B cell (primary cell): Measurements from ENCODE around the gene SLC16A10. TPM values are rescaled to one million over a fixed set of nuclear protein-coding genes. Genes with fewer than 3 reads are reported as not detected.

Experiments
- ATAC-seq: fragments of 200-7000 bp; cut with Tn5 transposase; one replicate; pipeline ENCODE4 v1.10.0; 2021; ENCODE audit warnings: low read depth, mild to moderate bottlenecking, moderate number of reproducible peaks, moderate library complexity
- CTCF ChIA-PET: fragments of 350-600 bp; sonication (Branson Sonifier 250); formaldehyde crosslinking; loops from one replicate; lab custom pipeline; 2021; ENCODE audit warnings: antibody characterized with exemption, inconsistent platforms; lab: Charles Lee
- POLR2A ChIA-PET: fragments of 350-600 bp; sonication (Branson Sonifier 250); formaldehyde crosslinking; loops from one replicate; lab custom pipeline; 2021; ENCODE audit warnings: antibody characterized with exemption; lab: Charles Lee
- DNase-seq: peaks from one replicate; pipeline ENCODE4 v3.0.0; 2013
- H2AFZ ChIP-seq: 2 replicates; pipeline ENCODE4 v1.6.1; 2012; ENCODE audit warnings: mild to moderate bottlenecking, low read depth, low read length; ENCODE audit not compliant: insufficient read depth, poor library complexity, severe bottlenecking
- H3K27ac ChIP-seq, 2 donors: 1 replicate in 1 of 2; 2 replicates in 1 of 2; pipeline ENCODE4 v1.5.1; 2012 to 2013; ENCODE audit warnings: low read length in 2 of 2, mild to moderate bottlenecking in 2 of 2, moderate library complexity in 1 of 2
- H3K27me3 ChIP-seq, 4 experiments: fragments of 200-600 bp in 1 of 4; sonication (generic) in 1 of 4; replicated peaks in 1 of 4; 1 replicate in 2 of 4; 2 replicates in 2 of 4; pipeline versions ENCODE4 v1.6.1 to v1.7.0; 2013 to 2016; ENCODE audit warnings: low read length in 3 of 4, mild to moderate bottlenecking in 2 of 4, mixed read lengths in 1 of 4, moderate library complexity in 1 of 4; ENCODE audit not compliant: insufficient read depth in 4 of 4, control insufficient read depth in 3 of 4; ENCODE audit errors: control extremely low read depth in 1 of 4
- H3K36me3 ChIP-seq, 2 experiments: replicated peaks in 1 of 2; 1 replicate in 1 of 2; 2 replicates in 1 of 2; pipeline versions ENCODE4 v1.6.1 to v1.7.1; 2013; ENCODE audit warnings: low read length in 1 of 2; ENCODE audit not compliant: insufficient read depth in 2 of 2, control insufficient read depth in 1 of 2; ENCODE audit errors: control extremely low read depth in 1 of 2, extremely low read depth in 1 of 2
- H3K4me1 ChIP-seq, 2 donors: fragments of 200-600 bp in 1 of 2; sonication (generic) in 1 of 2; 1 replicate in 1 of 2; 2 replicates in 1 of 2; pipeline versions ENCODE4 v1.5.1 to v1.6.1; 2013 to 2017; ENCODE audit warnings: low read length in 2 of 2; ENCODE audit not compliant: control insufficient read depth in 2 of 2, insufficient read depth in 2 of 2
- H3K4me2 ChIP-seq: replicated peaks from 2 replicates; pipeline ENCODE3; 2012; ENCODE audit warnings: mild to moderate bottlenecking, low read depth, low read length; ENCODE audit not compliant: poor library complexity, severe bottlenecking
- H3K4me3 ChIP-seq, 5 experiments: fragments of 200-600 bp in 1 of 5; sonication (generic) in 1 of 5; 1 replicate in 3 of 5; 2 replicates in 2 of 5; pipeline versions ENCODE4 v1.5.1 to v1.7.0; 2011 to 2016; ENCODE audit warnings: low read length in 4 of 5, mild to moderate bottlenecking in 4 of 5, low read depth in 2 of 5, control low read depth in 1 of 5, moderate library complexity in 1 of 5; ENCODE audit not compliant: insufficient read depth in 1 of 5; ENCODE audit errors: control extremely low read depth in 1 of 5, extremely low read depth in 1 of 5
- H3K79me2 ChIP-seq: fragments of 200-600 bp; sonication (generic); one replicate; pipeline ENCODE4 v1.6.0; 2016; ENCODE audit warnings: low read length; ENCODE audit not compliant: control insufficient read depth, insufficient read depth
- H3K9ac ChIP-seq: fragments of 200-600 bp; sonication (generic); 2 replicates; pipeline ENCODE4 v1.6.1; 2017; ENCODE audit warnings: mild to moderate bottlenecking, low read length, moderate library complexity
- H3K9me3 ChIP-seq, 3 donors: one replicate each; pipeline versions ENCODE4 v1.6.1 to v1.7.1; 2013; ENCODE audit warnings: low read length in 2 of 3; ENCODE audit not compliant: control insufficient read depth in 2 of 3, insufficient read depth in 1 of 3; ENCODE audit errors: control extremely low read depth in 1 of 3
- H4K20me1 ChIP-seq: 2 replicates; pipeline ENCODE4 v1.6.0; 2012; ENCODE audit warnings: mild to moderate bottlenecking, low read length; ENCODE audit not compliant: insufficient read depth, control insufficient read depth, poor library complexity, severe bottlenecking
- H3K27ac Mint-ChIP-seq: one replicate; pipeline ENCODE4 v1.8.0; 2021; ENCODE audit warnings: mixed read lengths
- H3K27me3 Mint-ChIP-seq: one replicate; pipeline ENCODE4 v1.8.0; 2021; ENCODE audit warnings: mixed read lengths
- H3K4me1 Mint-ChIP-seq: one replicate; pipeline ENCODE4 v1.8.0; 2021; ENCODE audit warnings: mixed read lengths
- H3K4me3 Mint-ChIP-seq: one replicate; pipeline ENCODE4 v1.8.0; 2021; ENCODE audit warnings: mixed read lengths
- H3K9me3 Mint-ChIP-seq: one replicate; pipeline ENCODE4 v1.8.0; 2022; ENCODE audit warnings: mixed read lengths; ENCODE audit not compliant: insufficient read depth
- EZH2 ChIP-seq: IDR thresholded peaks from 2 replicates; pipeline ENCODE4 v1.6.1; 2012; ENCODE audit warnings: borderline replicate concordance, low read depth, mild to moderate bottlenecking, moderate library complexity, low read length; ENCODE audit not compliant: insufficient read depth, poor library complexity, severe bottlenecking
- WGBS: methylation state at CpG from one replicate; pipeline ENCODE4 v1.1.5; 2013; ENCODE audit warnings: missing lambda C conversion rate; ENCODE audit not compliant: insufficient coverage; 5-methylcytosine and 5-hydroxymethylcytosine counted together
- intact Hi-C: fragments of 100-400 bp; cut with micrococcal nuclease; formaldehyde crosslinking; loops from one replicate; pipeline ENCODE4 v1.10.0; 2022
- polyA plus RNA-seq: library from polyadenylated mRNA; depleted of rRNA; stranded (reverse); fragments of >200 nt; gene quantifications from 2 replicates; pipeline ENCODE4 v1.2.3, GENCODE V29; 2012
- total RNA-seq, 2 donors: library from RNA; stranded (reverse); fragments of 120-200 nt in 1 of 2; gene quantifications; 1 replicate in 1 of 2; 2 replicates in 1 of 2; pipeline versions ENCODE4 v1.2.3 to v1.2.4, GENCODE V29; 2013 to 2022
- TF ChIP-seq, protein P1 (sequence below): fragments of 200-600 bp; IDR thresholded peaks from one replicate; pipeline ENCODE4 v1.8.0; 2022; ENCODE audit warnings: antibody characterized with exemption, mild to moderate bottlenecking

Gene SLC16A10
- total and polyA plus RNA-seq, 2 donors (not counting 1 experiment from before 2014, with no cell fraction given), result 0.06 to 0.71 TPM

- peaks cover 0 to 11% of the 10 kb centered on the region in 2 experiments for H3K36me3 ChIP-seq
Measured at GRCh38 chr6:111258615-111259088, 171.3 kb downstream of the SLC16A10 start.

More at GRCh38 chr6:111258615-111259088, 171.3 kb downstream of the SLC16A10 start:
- H3K9me3 ChIP-seq, result no peaks in the 10 kb centered on the region
- H3K79me2 ChIP-seq, result peaks cover 33% of the 10 kb centered on the region
- H3K27ac Mint-ChIP-seq, result peak overlapping the region; percentile 98
- 23% methylated on average over 11 of the region's 18 CpGs for WGBS
- intact Hi-C loops, result loop anchor here (1.0 to 2.0 kb wide), 10 partner anchors 148 to 829 kb away; partner anchors contain the start of genes AMD1, FAM229B, FYN and REV3L
- ChIA-PET CTCF (interaction anchor here (0.6 to 2.5 kb wide), 34 partner anchors 8 to 787 kb away, joined by 3 to 119 read pairs (median 4); partner anchors contain the start of genes REV3L and TRAF3IP2), POLR2A (interaction anchor here (1.0 to 1.9 kb wide), 5 partner anchors 11 to 443 kb away, joined by 4 to 26 read pairs (median 4); partner anchors contain the start of genes CDK19, REV3L and TRAF3IP2)
- H3K27me3 Mint-ChIP-seq, result peaks cover 7% of the 10 kb centered on the region
- peak overlapping the region; percentile 87 for H2AFZ ChIP-seq
- peak overlapping the region; percentile 95 for H3K27ac ChIP-seq
- H3K27me3 ChIP-seq, result no peaks in the 10 kb centered on the region
- TF ChIP-seq, protein P1, sequence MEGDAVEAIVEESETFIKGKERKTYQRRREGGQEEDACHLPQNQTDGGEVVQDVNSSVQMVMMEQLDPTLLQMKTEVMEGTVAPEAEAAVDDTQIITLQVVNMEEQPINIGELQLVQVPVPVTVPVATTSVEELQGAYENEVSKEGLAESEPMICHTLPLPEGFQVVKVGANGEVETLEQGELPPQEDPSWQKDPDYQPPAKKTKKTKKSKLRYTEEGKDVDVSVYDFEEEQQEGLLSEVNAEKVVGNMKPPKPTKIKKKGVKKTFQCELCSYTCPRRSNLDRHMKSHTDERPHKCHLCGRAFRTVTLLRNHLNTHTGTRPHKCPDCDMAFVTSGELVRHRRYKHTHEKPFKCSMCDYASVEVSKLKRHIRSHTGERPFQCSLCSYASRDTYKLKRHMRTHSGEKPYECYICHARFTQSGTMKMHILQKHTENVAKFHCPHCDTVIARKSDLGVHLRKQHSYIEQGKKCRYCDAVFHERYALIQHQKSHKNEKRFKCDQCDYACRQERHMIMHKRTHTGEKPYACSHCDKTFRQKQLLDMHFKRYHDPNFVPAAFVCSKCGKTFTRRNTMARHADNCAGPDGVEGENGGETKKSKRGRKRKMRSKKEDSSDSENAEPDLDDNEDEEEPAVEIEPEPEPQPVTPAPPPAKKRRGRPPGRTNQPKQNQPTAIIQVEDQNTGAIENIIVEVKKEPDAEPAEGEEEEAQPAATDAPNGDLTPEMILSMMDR, result no peak
- TF ChIP-seq EZH2, result no peak
- H3K4me3 ChIP-seq, result peak overlapping the region in 4 of 5 experiments; percentile 5 to 45 (median 38)
- H3K9ac ChIP-seq, result peak overlapping the region; percentile 57
- peaks cover 25% of the 10 kb centered on the region for H3K4me1 Mint-ChIP-seq
- H3K4me3 Mint-ChIP-seq, result peak overlapping the region; percentile 87
- peaks cover 17 to 26% of the 10 kb centered on the region in 2 donors for H3K4me1 ChIP-seq
- H4K20me1 ChIP-seq, result no peaks in the 10 kb centered on the region
- no peaks in the 10 kb centered on the region for H3K9me3 Mint-ChIP-seq
- DNase-seq (no peak), ATAC-seq (no peak)
- peak overlapping the region; percentile 97 for H3K4me2 ChIP-seq
